ENCODE data around the gene PLXNA3.

PLXNA3 gene

GRCh38 chrX:154435171-154435733 lies 22.8 kb upstream of the PLXNA3 start:
- DNase-seq (ENCODE audit: low spot score) = no peak

DNA sequence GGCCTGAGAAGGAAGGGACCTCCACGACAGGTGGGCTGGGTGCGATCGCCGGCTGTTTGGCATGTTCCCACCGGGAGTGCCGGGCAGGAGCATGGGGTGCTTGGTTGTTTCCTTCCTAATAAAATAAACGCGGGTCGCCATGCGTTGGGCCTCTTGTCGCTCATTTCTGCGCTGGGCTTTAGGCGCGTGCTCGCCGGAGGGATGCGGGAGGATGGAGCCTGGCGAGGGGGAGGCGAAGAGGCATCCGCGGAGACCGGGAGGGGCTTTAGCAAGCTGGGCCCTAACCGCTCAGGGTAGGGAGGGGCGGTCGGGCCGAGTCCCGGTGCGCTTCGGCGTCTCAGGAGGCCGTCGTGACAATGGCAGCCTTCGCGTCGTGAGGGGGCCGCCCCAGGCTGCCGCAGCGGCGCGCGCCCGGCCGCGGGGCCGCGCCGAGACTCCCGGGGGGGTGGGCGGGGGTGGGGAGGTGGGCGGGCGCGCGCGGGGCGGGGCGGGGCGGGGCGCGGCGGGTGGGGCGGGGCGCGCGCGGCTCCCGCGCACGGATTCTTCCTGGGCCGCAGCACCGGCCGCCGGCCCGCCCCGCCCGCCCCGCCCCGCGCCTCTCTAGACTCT lies 21.6 kb upstream of the PLXNA3 start:
- peak; percentile 90 for DNase-seq (ENCODE audit: low spot score)

DNA sequence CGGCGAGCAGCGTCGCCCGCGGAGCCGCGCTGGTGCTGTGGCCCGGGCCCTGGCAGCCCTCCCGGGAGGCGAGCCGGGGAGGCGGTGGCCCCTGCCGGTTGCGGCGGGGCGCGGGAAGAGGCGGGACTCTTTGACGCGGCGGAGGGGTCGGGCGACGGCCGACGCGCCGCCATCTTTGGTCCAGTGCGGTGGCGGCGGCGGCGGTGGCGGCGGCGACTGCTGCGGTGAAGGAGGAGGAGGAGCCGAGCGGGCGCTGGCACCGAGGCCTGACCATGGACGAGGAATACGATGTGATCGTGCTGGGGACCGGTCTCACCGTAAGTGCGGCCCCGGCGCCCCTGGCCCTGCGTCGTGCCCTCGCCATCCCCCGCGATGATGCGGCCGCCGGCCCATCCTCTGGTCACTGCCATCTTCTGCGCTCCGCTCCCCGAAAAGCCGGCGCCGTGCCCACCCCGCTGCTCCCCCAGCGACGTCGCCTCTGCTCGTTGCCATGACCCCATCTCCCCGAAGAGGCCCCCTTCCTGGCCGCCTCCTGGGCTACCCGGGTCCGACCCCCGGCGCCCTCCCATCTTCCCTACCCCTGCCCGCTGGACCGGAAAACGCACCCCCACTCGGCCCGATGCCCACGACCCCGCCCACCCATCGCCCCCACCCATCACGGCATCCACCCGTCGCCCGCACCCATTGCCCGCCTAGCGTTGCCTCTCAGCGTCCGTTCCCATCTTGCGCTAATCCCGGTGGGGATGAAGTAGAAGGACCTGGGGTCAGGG lies 20.9 kb upstream of the PLXNA3 start, which contains the start of gene GDI1:
Gene GDI1, plus strand, starts transcription at position 172 of the 770 bp plus-strand sequence. Its CDS starts 101 bp downstream, at position 273.
- DNase-seq (ENCODE audit: low spot score) = peak; percentile 66

GRCh38 chrX:154437971-154438893 lies 19.8 kb upstream of the PLXNA3 start:
- no peak for DNase-seq (ENCODE audit: low spot score)

- no peak for DNase-seq (ENCODE audit: low spot score)
These were observed 18.2 kb upstream of the PLXNA3 start for GRCh38 chrX:154439841-154440240.

DNA sequence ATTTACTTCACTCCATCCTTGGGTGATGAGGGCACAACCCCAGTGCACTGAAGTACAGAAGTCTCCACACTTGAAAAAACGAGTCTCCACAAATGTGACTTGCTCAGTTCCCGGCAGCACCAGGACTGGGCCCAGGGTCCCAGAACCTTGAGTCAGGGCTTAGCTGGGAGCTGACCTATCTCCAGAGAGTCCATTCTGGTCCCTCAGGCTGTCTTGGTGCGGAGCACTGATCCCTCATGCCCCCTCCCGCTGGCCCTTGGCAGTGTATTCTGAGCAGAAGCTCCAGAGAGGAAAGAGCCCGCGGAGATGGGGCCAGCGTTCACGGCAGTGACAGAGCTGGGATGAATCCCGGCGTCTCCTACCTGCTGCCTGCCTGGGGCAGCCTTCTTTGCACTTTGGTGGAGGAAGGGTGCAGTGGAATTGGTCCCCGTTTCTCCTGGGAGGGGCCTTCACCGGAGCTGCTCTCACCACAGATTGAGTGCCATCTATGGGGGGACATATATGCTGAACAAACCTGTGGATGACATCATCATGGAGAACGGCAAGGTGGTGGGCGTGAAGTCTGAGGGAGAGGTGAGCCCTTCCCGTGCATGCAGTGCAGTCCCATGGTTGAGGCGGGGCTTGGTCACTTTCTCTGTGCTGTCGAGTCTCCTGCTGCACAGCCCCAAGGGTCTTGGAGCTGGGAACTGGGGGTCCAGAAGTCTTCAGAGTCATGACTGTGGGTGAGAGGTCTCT lies 17.3 kb upstream of the PLXNA3 start:
- no peak for DNase-seq (ENCODE audit: low spot score)

GRCh38 chrX:154441564-154441963 lies 16.5 kb upstream of the PLXNA3 start:
- no peak for DNase-seq (ENCODE audit: low spot score)

DNA sequence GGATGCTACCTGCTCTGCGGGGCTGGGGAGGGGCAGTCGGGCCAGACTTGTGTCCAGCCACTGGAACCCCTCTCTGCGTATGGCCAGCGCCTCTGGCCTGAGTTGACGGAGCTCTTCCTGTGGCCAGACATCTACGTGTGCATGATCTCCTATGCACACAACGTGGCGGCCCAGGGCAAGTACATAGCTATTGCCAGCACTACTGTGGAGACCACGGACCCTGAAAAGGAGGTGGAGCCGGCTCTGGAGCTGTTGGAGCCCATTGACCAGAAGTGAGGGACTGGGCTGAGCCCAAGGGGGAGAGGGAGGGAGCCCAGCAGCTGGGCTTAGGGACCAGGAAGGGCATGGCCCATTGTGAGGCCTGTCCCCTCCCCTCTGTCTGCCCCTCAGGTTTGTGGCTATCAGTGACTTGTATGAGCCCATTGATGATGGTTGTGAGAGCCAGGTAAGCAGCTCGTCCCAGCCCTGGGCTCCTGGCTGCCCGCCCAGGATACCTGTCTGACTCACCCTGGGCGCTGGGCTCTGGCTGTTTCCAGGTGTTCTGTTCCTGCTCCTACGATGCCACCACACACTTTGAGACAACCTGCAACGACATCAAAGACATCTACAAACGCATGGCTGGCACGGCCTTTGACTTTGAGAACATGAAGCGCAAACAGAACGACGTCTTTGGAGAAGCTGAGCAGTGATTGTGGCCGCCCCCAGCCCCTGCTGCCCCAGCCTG lies 15.9 kb upstream of the PLXNA3 start:
- DNase-seq (ENCODE audit: low spot score) = no peak

DNA sequence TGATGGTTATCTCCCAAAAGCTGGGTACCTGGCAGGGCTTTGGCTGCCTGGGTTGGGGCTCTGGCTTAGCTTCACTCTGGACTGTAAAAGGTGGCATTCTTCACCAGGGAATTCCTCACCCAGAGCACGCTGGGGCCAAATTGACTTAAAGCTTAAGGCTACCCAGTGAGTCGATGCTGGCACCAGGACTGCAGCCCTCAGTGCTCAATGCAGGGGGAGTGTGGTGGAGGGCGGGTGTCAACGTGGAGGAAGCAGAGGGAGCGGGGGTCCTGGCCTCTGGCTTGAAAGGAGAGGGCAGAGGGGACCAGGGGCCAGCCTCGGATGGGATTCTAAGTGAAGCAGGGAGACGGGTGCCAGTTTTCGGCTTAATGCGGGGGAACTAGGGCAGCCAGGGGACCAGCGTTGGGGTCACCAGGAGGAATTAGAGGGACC lies 14.6 kb upstream of the PLXNA3 start:
- DNase-seq (ENCODE audit: low spot score) = peak; percentile 10

DNA sequence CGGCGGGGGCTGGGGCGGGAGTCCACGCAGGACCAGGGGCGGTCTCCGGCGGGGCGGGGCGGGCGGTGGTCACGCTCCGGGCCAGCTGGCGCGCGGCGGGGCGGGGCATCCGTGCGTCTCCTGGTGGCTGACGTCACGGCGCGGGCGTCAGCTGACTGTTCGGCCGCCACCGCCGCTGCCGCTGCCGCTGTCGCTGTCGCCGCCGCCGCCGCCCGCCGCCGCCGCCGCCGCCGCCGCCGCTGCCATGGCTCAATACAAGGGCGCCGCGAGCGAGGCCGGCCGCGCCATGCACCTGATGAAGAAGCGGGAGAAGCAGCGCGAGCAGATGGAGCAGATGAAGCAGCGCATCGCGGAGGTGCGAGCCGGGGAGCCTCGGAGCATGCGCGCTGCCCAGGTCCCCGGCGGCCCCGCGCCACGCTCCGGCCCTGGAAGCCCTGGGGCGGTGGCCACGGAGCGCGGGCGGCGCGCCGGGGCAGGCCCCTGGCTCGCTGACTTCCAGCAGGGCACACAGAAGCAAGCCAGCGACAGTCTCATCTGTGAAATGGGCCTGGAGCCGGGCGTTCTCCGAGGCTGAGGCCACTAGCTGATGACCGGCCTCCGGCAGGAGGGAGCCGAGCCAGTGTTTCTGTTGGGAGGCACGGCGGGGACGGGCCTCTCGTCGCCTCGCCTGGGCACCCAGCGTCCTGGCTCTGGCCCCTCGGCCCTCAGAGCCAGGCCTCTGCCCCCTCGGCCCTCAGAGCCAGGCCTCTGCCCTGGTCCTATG lies 13.9 kb upstream of the PLXNA3 start, which contains the start of gene FAM50A:
Gene FAM50A, plus strand, starts transcription at position 150 of the 763 bp plus-strand sequence. Its CDS starts 95 bp downstream, at position 245.
- DNase-seq (ENCODE audit: low spot score) = peak; percentile 91

- peak; percentile 5 for DNase-seq (ENCODE audit: low spot score)
These were observed 13.3 kb upstream of the PLXNA3 start for GRCh38 chrX:154444755-154445246.

DNA sequence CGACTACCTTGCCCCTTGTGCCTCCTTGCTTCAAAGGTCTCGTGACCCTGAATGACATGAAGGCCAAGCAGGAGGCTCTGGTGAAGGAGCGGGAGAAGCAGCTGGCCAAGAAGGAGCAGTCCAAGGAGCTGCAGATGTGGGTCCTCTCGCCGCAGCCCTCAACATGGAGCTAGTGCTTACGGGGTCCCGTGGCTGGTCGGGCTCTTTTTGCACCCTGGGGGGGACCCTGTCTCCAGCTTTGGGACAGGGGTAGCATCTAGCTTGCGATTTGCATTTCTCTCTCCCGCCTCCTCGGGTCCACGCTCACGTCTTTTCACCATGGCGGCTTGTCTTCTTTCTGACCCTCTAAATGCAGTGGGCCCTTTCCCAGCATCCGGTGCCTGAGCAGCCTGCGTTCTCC lies 12.3 kb upstream of the PLXNA3 start:
- no peak for DNase-seq (ENCODE audit: low spot score)

DNA sequence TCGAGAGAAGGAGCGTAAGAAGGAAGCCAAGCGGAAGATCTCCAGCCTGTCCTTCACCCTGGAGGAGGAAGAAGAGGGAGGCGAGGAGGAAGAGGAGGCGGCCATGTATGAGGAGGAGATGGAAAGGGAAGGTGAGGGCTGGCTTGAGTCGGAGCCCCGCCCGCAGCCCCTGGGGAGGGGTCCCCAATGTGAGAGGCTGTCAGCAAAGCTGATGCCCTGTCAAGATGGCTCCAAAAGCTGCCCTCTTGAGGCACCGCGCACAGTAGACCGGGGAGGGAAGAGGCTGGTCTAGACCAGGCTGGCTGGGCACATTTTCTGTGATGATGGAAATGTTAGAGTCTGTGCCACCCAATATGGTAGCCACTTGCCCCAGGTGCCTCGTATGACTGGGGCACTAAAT lies 11.7 kb upstream of the PLXNA3 start:
- no peak for DNase-seq (ENCODE audit: low spot score)

- DNase-seq (ENCODE audit: low spot score) = no peak
These were observed 9.6 kb upstream of the PLXNA3 start for GRCh38 chrX:154448484-154448883.

- no peak for DNase-seq (ENCODE audit: low spot score)
These were observed 8.5 kb upstream of the PLXNA3 start for GRCh38 chrX:154449618-154450017.

GRCh38 chrX:154450312-154450711 lies 7.8 kb upstream of the PLXNA3 start:
- no peak for DNase-seq (ENCODE audit: low spot score)

DNA sequence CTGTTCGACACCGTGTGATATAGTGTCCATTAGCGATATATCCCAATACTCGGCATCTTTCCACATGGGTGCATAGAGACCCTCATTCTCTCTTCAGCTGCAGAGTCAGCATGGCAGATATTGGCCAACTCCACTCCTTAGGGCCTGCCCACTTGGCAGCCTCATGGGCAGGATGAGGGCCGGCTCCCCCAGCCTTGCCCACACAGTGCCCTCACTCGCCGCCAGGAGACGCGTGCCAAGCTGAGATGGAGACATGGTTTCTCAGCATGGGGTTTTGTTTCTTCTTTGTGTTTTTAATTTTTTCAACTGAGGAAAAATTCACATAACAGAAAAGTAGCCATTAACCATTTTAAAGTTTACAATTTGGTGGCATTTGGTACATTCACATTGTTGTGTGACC lies 5.3 kb upstream of the PLXNA3 start:
- no peak for DNase-seq (ENCODE audit: low spot score)

DNA sequence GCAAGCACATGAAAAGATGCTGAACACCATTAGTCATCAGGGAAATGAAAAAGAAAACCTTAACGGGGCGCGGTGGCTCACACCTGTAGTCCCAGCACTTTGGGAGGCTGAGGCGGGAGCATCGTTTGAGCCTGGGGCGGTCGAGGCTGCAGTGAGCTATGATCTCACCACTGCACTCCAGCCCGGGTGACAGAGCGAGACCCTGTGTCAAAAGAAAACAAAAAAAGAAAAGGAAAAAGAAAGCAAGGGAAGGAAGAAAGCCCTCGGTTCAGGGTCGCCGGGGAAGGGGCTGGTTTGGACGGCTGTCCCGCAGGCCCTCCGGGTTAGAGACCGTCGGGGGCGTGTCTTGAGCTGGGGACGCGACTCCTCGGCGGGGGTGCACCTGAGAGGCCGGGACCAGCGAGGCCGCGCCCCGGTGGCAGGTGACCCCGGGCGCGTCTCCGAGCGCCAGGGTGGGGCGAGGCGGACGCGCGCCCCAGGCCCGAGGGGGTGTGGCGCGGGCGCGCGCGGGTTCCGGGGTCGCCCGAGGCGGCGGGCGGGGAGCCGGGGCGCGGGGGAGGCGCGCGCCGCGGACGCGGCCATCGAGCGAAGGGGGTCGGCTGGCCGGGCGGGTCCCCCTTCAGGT lies 478 bp upstream of the PLXNA3 start:
- DNase-seq (ENCODE audit: low spot score) = peak; percentile 86

All from GM03348 (cell line).